ENCODE measurements around the gene ASAP3. TPM values are rescaled to one million over a fixed set of nuclear protein-coding genes. Genes with fewer than 3 reads are reported as not detected.

ASAP3 gene
- total and polyA plus RNA-seq, 9 of the 15 experiments (the other 6 are each of a cell fraction or from before 2014, with no cell fraction given) = 1.7 to 31.2 (median 17.4) TPM

- no peak for TF ChIP-seq CBX5 (IDR thresholded peaks at IDR 0.05; ENCODE audit: borderline replicate concordance, low read depth)
- 0 out of 4 replicates have a peak, but pooled peaks of 1 of the 2 experiments have one; percentile 2 for TF ChIP-seq MNT (conservative IDR thresholded peaks at IDR 0.05)
- no peak for TF ChIP-seq SMARCA5 (IDR thresholded peaks at IDR 0.05)
- TF ChIP-seq RBM17 (IDR thresholded peaks at IDR 0.05; ENCODE audit: borderline replicate concordance, low read depth, low read length) = no peak
- no peak for TF ChIP-seq GATAD2B (IDR thresholded peaks at IDR 0.05; ENCODE audit: borderline replicate concordance)
- no peak for TF ChIP-seq ZNF584 (CRISPR knock-in tag; IDR thresholded peaks at IDR 0.05; ENCODE audit: low read depth)
- no peak for TF ChIP-seq ID3 (CRISPR knock-in tag; IDR thresholded peaks at IDR 0.05)
- TF ChIP-seq ID3 (tag; IDR thresholded peaks at IDR 0.05) = 0 out of 2 replicates have a peak, but pooled peaks have one; percentile 27
- TF ChIP-seq ZBTB9 (CRISPR knock-in tag; IDR thresholded peaks at IDR 0.05) = peak; percentile 40; the same call in 1 of the 2 replicates
- no peak for TF ChIP-seq DNMT1 (IDR thresholded peaks at IDR 0.05)
- TF ChIP-seq ATF4 (CRISPR knock-in tag; IDR thresholded peaks at IDR 0.05) = 0 out of 2 replicates have a peak, but pooled peaks have one; percentile 7
- no peak for TF ChIP-seq KLF6 (CRISPR knock-in tag; IDR thresholded peaks at IDR 0.05; ENCODE audit: borderline replicate concordance)
- TF ChIP-seq NFIX (CRISPR knock-in tag; IDR thresholded peaks at IDR 0.05; ENCODE audit: low read depth) = no peak
- TF ChIP-seq PURB (CRISPR knock-in tag; IDR thresholded peaks at IDR 0.05; ENCODE audit: low read depth) = no peak
- TF ChIP-seq ZNF449 (CRISPR knock-in tag; IDR thresholded peaks at IDR 0.05) = no peak
- TF ChIP-seq TSC22D4 (tag; IDR thresholded peaks at IDR 0.05) = no peak
- no peak for TF ChIP-seq HSF4 (CRISPR knock-in tag; IDR thresholded peaks at IDR 0.05; ENCODE audit: borderline replicate concordance)
- TF ChIP-seq ZNF133 (CRISPR knock-in tag; IDR thresholded peaks at IDR 0.05) = no peak
- no peak for TF ChIP-seq HNRNPUL1 (IDR thresholded peaks at IDR 0.05; ENCODE audit: low read length)
- TF ChIP-seq CHD2 (IDR thresholded peaks at IDR 0.05; ENCODE audit: low read depth, low read length) = no peak
- TF ChIP-seq MAX (CRISPR knock-in tag; IDR thresholded peaks at IDR 0.05) = no peak; the same call in 1 of the 2 replicates
- TF ChIP-seq CBX3 (IDR thresholded peaks at IDR 0.05; ENCODE audit: borderline replicate concordance in 1 of 2, low read length in 2 of 2) = 0 out of 3 replicates have a peak, but pooled peaks of 1 of the 2 experiments have one; percentile 3
Measured at GRCh38 chr1:23421753-23422240, 62.2 kb downstream of the ASAP3 start (continued).
